ENCODE data around the gene DISC1. TPM values are rescaled to one million over a fixed set of nuclear protein-coding genes. Genes with fewer than 3 reads are reported as not detected.

DISC1 gene
- total RNA-seq, 1 experiment from 2014 or later: 0.36 TPM

- BruUV-seq (replicated peaks): no TSS peak
- no peak for DNase-seq (ENCODE audit: low read depth, low spot score)
- in situ Hi-C loops (cut with HindIII; ENCODE audit: low pct_unique_long_range_greater_than_20kb, low sequenced_read_pairs) (no loop called here), intact Hi-C loops (cut with micrococcal nuclease; ENCODE audit: unreplicated experiment) (no loop called here)
- Histone ChIP-seq H3K9me3 (ENCODE audit: control insufficient read depth, insufficient read depth, low read depth, low read length) (no peaks in the 10 kb centered on the region), H3K27me3 (ENCODE audit: control insufficient read depth, insufficient read depth, low read length) (no peaks in the 10 kb centered on the region; the same call in none of the 2 replicates), H3K4me3 (ENCODE audit: low read depth in 2 of 2, low read length in 2 of 2) (no peak overlapping the region), H3K36me3 (ENCODE audit: control insufficient read depth, insufficient read depth, low read length) (no peaks in the 10 kb centered on the region), H3K27ac (ENCODE audit: low read length) (no peak overlapping the region), H3K4me1 (ENCODE audit: control insufficient read depth, insufficient read depth, low read length) (no peaks in the 10 kb centered on the region)
- ChIA-PET POLR2A (no interaction called here), CTCF (no interaction called here)
- TF ChIP-seq SIN3A (IDR thresholded peaks at IDR 0.05; ENCODE audit: borderline replicate concordance, insufficient read depth, low read depth, low read length): no peak
- TF ChIP-seq POLR2AphosphoS5 (IDR thresholded peaks at IDR 0.05; ENCODE audit: low read depth, low read length): no peak
- TF ChIP-seq REST (IDR thresholded peaks at IDR 0.05; ENCODE audit: insufficient read depth in 1 of 2, low read depth in 2 of 2, low read length in 1 of 2): no peak
- no peak for TF ChIP-seq TCF7L2 (IDR thresholded peaks at IDR 0.05; ENCODE audit: low read depth, low read length)
- TF ChIP-seq, protein P1, sequence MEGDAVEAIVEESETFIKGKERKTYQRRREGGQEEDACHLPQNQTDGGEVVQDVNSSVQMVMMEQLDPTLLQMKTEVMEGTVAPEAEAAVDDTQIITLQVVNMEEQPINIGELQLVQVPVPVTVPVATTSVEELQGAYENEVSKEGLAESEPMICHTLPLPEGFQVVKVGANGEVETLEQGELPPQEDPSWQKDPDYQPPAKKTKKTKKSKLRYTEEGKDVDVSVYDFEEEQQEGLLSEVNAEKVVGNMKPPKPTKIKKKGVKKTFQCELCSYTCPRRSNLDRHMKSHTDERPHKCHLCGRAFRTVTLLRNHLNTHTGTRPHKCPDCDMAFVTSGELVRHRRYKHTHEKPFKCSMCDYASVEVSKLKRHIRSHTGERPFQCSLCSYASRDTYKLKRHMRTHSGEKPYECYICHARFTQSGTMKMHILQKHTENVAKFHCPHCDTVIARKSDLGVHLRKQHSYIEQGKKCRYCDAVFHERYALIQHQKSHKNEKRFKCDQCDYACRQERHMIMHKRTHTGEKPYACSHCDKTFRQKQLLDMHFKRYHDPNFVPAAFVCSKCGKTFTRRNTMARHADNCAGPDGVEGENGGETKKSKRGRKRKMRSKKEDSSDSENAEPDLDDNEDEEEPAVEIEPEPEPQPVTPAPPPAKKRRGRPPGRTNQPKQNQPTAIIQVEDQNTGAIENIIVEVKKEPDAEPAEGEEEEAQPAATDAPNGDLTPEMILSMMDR (IDR thresholded peaks at IDR 0.05): no peak
- no peak for ATAC-seq
These were observed 385.4 kb downstream of the DISC1 start for GRCh38 chr1:232011961-232012360.

- ChIA-PET POLR2A (no interaction called here), CTCF (no interaction called here)
- in situ Hi-C loops (cut with HindIII; ENCODE audit: low pct_unique_long_range_greater_than_20kb, low sequenced_read_pairs) (no loop called here), intact Hi-C loops (cut with micrococcal nuclease; ENCODE audit: unreplicated experiment) (no loop called here)
- DNase-seq (ENCODE audit: low read depth, low spot score) (no peak), ATAC-seq (no peak)
- BruUV-seq (replicated peaks): no TSS peak
- Histone ChIP-seq H3K9me3 (ENCODE audit: control insufficient read depth, insufficient read depth, low read depth, low read length) (no peaks in the 10 kb centered on the region), H3K27me3 (ENCODE audit: control insufficient read depth, insufficient read depth, low read length) (no peaks in the 10 kb centered on the region; the same call in none of the 2 replicates), H3K27ac (ENCODE audit: low read length) (no peak overlapping the region), H3K4me1 (ENCODE audit: control insufficient read depth, insufficient read depth, low read length) (no peaks in the 10 kb centered on the region), H3K4me3 (ENCODE audit: low read depth in 2 of 2, low read length in 2 of 2) (no peak overlapping the region), H3K36me3 (ENCODE audit: control insufficient read depth, insufficient read depth, low read length) (no peaks in the 10 kb centered on the region)
- TF ChIP-seq REST (IDR thresholded peaks at IDR 0.05; ENCODE audit: insufficient read depth in 1 of 2, low read depth in 2 of 2, low read length in 1 of 2) (no peak), TCF7L2 (IDR thresholded peaks at IDR 0.05; ENCODE audit: low read depth, low read length) (no peak), POLR2AphosphoS5 (IDR thresholded peaks at IDR 0.05; ENCODE audit: low read depth, low read length) (no peak), SIN3A (IDR thresholded peaks at IDR 0.05; ENCODE audit: borderline replicate concordance, insufficient read depth, low read depth, low read length) (no peak)
- TF ChIP-seq, protein P1 (IDR thresholded peaks at IDR 0.05): no peak
These were observed 386.3 kb downstream of the DISC1 start for GRCh38 chr1:232012773-232013386.
